ENCODE data around the gene DEXI.

DEXI gene

DNA sequence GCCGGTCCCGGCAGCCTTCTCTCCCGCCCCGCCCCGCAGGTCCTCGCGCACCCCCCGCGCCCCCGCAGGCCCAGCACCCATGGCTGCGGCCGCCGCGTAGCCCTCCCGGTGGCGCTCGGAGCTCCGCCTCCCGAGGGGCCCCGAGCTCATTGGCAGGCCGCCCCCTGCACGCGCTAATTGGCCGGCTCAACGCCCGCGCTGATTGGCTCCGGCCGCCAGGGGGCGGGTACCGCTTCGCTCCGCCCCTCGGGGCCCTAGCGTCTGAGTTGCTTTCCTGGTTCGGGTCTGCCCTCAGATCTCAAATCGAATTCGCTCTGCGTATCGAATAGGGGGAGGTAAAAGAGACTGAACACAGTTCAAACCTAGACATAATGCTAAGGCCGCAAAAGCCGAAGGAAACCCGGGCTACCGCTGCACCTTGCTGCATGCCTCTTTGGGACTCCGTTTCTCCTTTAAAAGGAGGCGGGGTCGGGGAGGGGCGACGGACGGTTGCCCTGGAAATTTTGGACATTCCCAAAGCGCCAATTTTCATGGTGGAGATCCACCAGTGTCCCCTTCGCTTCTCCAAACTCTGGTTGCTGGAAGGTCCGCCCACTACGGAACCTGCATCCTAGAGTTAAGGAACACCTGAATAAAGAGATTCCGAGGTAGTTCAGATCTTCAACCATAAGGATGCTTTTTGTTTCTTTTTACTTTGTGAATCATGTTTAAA is at the start of gene DEXI:
TSS of gene DEXI (minus strand) at position 117 of the 712 bp plus-strand sequence. CDS start 463 bp downstream, outside the sequence.
- peak; percentile 80 for DNase-seq

DNA sequence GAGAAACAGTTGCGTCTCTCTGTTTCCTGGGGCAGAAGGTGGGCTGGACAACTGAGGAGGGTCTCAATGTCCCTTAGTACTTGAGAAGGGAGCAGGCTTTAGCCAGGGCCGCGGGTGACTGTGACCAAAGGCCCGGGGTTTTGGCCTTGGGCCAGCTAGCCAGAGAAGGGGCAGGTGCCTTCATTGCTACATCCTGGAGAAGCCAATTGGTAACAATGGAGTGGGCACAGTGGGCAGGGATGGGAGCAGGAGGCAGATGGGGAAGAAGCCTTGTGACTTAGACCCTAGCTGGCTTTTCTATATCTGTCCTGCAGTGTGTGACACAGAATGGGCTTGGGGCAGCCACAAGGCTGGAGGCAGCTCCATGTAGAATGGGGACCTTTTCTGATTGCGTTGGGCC is 48.1 kb upstream of the DEXI start:
- DNase-seq, result no peak

DNA sequence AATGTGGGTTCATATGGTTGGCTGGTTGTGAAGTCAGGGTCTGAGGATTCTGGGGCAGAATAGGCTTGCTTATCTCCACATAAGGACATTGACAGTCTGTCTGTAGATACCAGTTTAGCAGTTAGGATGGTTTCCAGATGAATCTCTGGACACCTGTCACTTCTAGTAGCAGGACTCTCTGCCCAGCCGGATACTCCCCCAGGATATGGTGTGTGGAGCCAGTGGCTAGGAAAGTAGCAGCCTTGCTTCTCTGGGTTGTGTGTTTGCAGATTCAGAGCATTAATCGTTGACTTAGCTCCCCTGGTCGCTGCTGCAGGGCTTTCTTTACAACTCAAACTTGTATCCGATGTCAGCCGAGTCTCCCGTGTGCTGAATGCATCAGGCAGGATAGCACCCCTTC is 47.3 kb upstream of the DEXI start:
- no peak for DNase-seq

DNA sequence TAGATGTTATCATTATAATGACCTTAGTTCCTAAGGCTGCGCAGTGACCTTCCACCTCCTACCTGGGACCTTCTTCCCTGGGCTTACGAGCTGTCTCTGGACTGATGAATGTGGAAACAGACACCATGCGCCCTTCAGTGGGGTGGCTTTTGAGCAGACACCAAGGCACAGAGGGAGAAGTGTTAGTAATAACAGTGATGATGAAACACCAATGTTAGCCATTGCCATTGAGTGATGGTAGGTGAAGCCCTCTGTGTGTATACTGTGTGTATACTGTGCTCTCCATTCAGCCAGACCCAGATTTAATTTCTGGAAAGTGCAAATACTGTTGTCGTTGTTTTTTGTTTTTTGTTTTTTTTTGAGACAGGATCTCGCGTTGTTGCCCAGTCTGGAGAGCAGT is 46.6 kb upstream of the DEXI start:
- DNase-seq, result no peak

DNA sequence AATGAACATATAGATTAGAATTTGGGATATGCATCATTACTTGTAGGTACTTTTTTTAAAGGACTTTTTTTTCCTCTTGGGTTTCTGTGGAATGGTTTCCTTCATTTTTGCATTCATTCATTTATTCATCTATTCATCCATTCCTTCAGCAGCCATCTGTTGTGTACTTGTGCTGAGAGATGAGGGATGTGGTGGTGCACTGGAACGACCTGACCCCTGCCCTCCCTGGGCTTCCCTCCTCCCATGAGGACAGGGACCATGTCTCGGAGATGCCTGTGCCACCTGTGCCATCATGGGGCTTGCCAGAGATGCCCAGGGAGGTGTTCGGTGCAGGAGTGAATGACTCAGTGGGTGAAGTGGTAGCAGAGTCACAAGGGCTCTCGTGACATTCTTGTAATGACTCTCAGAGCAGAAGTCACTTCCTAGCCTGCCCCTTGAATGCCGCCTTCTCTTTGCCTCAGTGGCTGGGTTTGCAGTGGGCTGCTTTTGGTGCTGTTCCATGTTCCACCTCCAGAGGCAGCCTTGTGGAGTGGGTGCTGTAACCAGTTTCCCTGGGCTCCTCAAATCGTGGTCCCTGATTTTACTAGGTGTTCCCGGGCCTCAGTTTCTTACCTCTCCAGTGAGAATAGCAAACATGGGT is 46.0 kb upstream of the DEXI start:
- no peak for DNase-seq

DNA sequence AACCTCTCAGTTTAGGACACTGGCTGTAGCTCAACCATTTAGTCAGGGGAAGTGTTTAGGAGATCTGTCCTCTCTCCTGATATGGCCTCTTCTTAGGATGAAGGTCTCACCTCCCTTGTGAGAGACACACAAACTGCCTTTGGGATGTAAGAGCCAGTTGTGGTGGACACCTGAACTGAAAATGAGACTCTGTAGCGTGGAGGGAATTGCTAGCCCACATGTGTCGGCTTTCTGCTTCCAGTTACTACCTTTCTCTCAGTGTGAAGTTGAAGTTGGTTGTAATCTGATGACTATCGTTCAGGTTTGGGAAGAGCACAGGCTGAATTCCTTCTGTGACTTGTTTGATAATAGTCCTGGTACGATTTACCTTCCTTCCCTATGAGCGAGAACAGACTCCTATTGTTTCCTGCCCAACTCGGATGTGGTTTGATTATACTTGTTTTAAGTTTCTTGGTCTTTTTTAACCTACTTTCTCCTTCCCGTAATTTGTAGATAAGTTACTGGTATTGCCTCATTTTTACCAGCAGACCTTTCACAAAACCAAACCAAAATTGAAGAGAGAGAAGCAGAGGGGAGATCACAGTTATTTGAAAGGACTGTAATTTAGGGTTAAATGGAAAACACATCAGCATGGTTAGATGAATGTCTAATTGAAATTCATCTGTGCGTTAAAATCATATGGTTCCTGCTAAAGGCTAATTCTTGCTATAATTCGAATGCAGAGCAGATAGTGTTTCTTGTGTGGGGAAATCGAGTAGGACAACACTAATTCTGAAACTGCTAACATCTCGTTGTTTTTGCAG is 45.3 kb upstream of the DEXI start:
- no peak for DNase-seq

DNA sequence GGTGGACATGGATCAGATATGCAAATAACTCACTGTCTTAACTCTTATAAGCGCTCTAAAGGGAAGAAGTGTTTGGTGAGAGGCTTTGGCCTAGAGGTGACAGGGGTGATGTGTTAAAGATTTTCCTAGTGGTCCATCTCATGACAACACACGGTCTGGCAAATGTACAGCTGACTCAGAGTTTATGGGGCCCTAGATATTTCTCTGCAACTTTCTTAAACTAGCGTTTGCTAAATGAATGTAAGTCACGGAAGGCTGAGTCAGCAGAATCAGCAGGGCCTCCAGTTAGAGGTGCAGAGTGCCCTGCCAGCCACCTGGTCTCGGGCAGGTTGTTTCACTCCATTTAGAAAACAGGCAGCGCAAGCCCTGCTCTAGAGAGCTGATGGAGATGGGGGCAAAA is 42.2 kb upstream of the DEXI start:
- DNase-seq, result no peak

DNA sequence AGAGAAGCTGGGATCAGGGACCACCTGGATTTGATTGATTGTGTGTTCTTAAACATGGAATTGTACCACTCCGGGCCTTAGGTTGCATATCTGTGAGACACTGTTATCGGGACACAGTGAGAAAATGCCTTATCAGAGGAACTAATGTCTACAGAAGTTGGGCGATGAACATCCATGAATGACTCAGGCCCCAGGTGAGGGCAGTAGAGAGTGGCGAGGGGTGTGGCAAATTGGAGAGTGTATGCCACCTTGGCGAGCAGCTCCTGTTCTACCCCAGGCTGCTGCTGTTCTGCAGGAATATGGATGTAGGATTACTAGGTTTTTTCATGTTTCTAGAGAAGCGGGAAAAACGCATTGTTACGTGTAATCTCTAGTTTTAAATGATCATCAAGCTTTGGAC is 40.9 kb upstream of the DEXI start:
- no peak for DNase-seq

DNA sequence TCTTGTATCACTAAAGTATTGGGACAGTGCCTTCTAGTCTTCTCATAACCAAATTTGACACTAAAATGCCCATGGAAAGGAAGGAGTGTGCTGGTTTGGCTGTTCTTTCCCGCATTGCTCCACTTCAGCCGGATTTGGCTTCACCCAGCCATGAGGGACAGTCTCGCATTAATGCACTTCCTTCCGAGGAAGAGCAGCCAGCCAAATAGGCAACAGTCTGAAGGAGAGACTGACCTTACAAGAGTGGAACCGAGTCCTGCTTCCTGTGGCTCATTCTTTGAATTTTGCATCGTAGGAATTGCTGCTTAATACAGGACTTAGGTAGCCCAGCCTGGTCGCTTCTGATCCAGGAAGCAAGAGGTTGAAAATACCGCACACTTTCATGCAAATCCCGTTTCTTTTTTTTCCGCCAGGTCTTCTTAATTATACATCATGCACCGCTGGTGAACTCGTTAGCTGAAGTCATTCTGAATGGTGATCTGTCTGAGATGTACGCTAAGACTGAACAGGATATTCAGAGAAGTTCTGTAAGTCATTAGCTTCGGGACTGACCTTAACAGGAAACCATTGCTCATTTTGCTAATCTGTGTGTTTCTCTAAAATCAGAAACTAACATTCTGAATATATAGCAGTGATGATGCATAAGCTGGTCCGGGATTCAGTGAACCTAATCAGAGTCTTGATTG is 40.3 kb upstream of the DEXI start:
- DNase-seq, result no peak

DNA sequence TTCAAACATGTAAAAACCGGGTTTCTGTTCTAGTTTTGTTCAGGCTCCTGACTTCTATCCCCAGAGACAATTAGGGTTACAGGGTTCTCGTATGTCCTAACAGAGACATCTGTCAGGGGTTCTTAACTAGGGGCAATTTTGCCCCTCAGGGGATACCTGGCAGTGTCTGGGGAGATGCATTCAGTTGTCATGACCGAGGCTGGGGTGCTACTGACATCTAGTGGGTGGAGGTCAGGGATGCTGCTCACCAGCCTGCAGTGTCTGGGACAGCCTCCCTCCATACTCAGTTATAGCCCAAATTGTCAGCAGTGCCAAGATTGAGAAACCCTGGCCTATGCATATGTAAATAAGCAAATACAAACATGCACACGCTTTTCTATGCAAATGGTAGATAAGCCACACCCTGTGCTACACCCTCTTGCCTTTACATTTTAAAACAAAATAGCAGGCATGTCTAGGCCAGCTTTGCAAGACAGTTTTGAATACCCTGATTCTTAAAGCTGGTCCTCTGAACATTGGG is 39.5 kb upstream of the DEXI start:
- DNase-seq, result no peak

DNA sequence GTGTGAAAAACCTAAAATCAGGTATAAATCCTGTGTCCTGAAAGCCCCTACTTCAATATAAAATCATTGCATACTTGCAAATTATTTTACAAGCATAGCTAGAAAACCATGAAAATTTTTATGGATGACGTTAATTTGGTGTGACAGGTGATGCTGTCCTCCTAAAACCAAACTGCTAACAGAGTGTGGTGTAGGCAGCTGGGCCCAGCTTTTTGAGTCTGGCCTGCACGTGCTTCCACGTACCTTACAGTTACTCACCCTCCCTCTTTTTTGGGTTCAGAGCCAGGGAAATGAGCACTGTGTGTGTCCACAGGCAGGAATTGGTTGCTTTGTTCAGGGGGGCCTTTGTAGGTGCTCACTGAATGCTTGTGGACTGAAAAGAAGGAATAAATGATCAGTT is 38.5 kb upstream of the DEXI start:
- no peak for DNase-seq

DNA sequence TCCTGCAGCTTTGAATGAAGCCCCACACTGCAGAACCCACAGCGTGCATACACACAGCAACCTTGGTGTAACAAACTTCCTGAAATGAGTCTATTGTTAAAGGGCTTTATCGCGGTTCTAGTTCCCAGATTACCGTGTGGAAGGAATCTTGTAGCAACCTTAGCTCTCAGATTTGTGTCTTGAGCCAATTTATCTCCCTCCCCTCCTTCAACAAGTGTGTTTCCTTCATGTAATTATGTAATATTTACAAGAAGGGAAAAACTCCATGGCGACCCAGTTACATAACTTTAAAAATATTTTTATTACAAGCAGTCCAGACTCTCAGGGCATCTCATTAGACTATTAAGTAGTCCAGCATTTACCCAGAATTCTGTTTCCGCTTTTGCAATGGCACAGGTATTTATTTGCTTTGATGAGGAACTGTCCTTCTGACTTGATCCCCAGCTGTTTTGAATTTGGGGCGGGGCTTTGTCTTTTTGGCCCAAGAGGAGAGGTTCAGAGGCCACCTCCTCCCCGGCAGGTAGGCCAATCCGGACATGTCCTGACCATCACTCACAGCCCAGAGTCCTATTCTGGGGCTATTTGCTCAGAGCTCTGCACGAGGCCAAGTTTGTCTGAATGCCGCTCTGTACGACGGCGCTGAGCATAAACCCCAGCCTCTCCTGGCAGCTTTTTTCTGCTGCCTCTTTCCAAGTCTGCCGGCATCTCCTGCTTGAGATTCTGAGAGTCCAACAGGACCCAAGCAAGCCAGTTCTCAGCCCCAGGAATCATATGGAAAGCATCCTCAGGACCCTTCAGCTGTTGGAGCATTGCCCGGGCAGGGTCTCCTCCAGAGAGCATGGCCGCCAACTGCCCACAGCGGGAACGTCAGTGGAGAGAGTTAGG is 37.7 kb upstream of the DEXI start:
- no peak for DNase-seq

DNA sequence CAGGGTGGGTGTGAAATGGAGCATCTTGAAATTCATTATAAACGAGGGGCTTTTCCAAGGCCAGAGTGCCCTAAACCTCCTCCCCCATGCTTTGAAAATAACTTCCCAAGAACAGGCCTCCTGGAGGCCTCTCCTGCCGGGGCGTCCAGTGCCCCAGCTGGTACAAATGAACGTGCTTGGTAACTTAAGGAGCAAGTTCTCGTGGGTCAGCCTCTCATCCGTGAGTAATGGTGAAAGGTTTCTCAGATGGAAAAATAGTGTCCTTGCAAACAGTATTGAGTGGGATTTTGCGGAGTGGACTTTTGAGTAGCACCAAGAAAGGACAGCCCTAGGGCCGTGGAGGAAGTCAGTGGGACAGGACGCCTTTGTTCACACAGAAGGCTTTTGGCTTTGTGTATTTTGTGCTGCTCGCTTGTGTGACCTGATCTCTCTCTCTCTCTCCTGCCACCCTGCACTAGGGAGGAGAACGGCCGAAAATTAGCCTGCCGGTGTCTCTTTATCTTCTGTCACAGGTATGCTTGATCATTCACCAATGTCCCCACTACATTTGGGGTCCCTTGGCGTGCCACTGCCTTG is 36.7 kb upstream of the DEXI start:
- no peak for DNase-seq

DNA sequence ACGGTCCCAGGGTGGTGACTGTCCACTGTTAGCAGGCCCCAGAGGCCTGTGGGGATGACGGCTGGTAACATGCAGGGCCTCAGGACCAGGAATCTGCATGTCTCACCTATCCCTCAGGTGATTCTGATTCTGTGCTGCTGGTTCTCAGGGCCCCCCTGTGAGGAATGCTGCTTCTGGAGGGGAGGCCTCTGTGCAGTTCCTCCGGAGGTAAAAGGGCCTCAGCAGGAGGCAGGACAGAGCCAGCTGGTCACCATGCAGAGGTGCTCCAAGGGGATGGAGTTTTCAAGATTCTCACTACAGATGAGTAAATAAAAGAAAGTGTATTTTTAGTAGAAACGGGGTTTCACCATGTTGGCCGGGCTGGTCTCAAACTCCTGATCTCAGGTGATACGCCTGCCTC is 35.9 kb upstream of the DEXI start:
- DNase-seq, result no peak

DNA sequence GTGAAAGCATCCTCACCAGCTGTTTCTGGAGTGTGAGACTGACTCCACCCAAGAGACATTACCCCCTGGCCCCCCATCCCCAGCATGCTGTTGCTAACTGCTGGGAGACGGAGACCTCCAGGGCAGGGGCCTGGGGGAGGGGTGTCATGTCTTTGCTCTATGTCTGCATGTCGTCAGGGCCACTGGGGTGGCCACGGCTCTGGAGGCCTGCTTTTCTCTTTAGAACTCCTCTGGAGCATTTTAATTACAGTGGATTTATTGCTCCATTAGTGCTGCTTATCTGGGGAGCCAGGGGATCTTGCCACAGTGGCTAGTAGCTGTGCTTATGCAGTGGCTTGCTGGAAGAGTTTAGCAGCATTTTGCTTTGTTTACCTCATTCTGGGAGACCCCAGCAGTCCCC is 34.4 kb upstream of the DEXI start:
- DNase-seq, result no peak

DNA sequence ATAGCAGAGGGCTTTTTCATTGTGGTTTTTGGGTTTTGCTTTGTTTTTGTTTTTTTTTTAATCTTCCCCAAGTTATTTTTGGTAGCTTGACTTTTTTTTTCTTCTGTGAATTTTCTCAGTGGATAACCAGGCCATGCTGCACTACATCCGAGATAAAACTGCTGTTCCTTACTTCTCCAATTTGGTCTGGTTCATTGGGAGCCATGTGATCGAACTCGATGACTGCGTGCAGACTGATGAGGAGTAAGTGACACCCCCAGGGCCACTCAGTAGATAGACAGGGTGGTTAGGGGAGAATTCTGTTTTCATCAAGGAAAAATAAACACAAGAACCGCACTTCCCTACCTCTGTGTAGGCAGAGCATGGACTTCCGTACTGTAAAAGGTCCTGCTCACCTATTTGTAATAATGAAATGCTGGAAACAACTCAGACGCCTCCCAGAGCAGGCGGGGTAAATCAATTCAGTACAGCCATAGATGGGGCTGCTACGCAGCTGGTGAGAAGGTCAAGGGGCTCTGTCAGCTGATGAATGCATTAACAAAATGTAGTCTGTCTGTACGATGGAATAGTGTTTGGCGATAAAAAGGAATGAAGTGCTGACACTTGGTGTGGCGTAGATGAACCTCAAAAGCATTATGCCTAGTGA is 30.7 kb upstream of the DEXI start:
- DNase-seq, result no peak

DNA sequence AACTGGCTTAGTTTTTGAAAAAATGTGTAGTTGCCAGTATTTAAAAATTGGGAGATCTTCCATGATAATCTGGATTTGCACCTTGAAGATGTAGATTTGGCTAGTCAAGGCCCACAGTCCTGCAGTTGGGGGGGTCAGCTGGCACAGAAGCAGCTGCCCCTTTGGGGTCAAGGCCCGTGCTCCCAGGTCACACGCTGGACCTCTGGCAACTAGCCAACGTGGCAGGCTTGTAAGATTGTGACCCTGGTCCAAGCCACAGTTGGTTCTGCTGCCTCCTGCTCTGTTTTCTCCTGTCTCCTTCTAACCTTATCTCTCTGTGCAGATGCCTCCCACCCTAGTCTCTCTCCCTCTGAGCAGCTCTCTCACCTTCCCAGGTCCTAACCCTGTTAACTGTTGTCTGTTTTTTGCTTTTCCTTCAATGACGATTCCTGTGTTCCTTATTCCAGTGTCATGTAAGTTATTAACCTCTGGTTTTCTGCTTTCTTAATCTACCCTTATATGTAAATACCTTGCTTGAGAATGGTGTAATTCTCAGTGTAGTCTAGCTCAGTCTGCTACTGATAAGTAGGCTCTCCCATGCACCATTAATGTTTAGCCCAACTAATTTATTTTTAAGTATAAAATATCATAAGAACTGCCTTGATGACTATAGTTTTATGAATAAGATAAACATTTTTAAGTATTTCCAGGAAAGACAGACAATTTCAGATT is 30.0 kb upstream of the DEXI start:
- DNase-seq, result no peak

DNA sequence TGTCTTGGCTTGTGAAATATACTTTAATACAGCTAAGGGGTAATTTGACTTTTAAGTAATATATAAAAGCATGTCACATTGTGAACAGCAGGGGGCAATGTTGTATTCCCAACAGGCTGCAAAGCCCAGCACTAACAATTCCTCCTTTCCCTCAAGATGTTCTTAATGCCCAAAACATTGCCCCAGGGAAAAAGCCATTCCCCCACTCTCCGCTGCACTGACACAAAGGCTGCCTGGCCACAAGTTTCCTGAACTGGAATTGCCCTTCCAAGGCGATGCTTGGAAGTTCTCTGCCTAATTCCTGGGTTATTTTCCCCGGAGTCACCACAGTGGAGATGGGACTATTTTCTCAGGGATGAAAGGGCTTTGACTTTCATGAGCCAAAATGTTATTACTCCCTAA is 29.3 kb upstream of the DEXI start:
- peak; percentile 57 for DNase-seq

DNA sequence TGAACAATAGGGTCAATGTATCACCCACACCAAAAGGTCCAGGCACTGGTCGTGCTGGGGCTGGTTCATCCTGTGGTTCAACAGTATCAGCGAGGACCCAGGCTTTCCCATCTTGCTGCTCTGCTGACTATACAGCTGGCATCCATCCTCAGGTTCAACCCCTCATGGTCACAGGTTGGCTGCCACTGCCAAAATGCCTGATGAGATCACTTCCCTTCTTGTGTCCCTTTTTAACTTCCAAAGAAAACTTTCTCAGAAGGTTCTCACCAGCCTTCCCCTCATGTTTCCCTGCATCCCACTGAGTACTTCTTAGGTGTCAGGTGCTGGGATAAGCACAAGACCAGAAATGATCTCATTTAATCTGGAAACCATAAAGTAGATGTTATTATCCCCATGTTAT is 27.8 kb upstream of the DEXI start:
- DNase-seq, result no peak

DNA sequence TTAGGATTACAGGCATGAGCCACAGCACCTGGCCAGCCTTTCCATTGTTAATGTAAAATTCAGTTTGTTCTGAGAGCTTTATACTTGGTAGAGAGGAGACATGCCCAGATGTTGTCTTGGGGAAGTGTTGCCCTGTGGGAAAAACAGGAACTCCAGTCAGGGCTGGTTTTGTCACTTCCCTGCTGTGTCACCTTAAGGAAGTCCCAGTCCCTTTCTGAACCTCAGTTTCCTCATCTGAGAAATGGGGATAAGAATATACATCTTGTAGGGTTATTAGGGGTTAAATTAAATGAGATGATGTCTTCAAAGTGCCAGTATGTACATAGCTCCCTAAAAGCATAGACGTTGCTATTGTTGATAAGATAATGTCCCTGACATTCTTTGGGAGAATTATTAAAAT is 27.3 kb upstream of the DEXI start:
- no peak for DNase-seq

DNA sequence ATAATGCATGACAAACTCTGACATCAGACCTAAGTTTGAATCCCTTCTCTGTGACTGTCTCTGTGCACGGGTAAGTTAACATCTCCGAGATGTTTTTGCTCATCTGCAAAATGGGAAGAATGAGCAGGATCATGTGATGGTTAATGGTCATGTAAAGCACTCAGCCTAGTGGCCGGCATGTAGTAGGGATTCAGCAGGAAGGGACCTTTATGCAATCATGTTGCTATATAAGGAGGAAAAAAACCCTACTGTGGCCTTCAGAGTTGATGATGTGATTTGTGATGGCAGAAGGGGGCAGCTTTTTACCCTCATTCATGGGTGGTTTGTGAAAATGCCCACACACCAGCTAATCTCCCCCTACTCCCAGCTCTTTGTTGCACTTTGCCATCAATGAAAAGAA is 26.2 kb upstream of the DEXI start:
- DNase-seq, result no peak

Measured in NCI-H1694 treated with DMSO at 0.1 percent for 48 hours (cell line).